Hepatocyte (in vitro differentiated cells): ENCODE results near the gene MORC3.

Source experiments
- CTCF ChIP-seq: fragments of 200-600 bp; sonication (generic); IDR thresholded peaks from 2 replicates; pipeline ENCODE4 v1.5.1; 2016; ENCODE audit warnings: antibody characterized with exemption, mild to moderate bottlenecking; ENCODE audit not compliant: poor library complexity
- EZH2 ChIP-seq: fragments of 200-600 bp; sonication (generic); IDR thresholded peaks from 2 replicates; pipeline ENCODE4 v1.6.1; 2016; ENCODE audit warnings: antibody characterized with exemption, mild to moderate bottlenecking, borderline replicate concordance

DNA sequence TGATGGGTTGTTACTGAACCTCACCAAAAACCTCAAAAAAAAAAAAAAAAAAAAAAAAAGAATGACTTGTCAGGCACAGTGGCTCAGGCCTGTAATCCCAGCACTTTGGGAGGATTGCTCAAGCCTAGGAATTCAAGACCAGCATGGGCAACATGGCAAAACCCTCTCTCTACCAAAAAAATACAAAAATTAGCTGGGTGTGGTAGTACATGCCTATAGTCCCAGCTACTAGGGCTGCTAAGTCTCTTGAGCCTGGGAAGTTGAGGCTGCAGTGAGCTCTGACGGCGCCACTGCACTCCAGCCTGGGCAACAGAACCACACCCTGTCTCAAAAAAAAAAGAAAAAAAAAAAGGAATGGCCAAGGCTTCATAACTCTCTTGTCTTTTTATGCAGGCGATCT is 76.3 kb downstream of the MORC3 start:
- no peak for TF ChIP-seq CTCF
- no peak for TF ChIP-seq EZH2
